ENCODE results near the gene NOSTRIN. TPM values are rescaled to one million over a fixed set of nuclear protein-coding genes. Genes with fewer than 3 reads are reported as not detected.

NOSTRIN gene
- total RNA-seq, 1 donor from 2014 or later, result 16.9 TPM

GRCh38 chr2:168897449-168897848 lies 95.0 kb downstream of the NOSTRIN start:
- DNase-seq (ENCODE audit: missing footprints) (no peak), ATAC-seq (no peak)
- intact Hi-C loops (cut with DNase I), result no loop called here

DNA sequence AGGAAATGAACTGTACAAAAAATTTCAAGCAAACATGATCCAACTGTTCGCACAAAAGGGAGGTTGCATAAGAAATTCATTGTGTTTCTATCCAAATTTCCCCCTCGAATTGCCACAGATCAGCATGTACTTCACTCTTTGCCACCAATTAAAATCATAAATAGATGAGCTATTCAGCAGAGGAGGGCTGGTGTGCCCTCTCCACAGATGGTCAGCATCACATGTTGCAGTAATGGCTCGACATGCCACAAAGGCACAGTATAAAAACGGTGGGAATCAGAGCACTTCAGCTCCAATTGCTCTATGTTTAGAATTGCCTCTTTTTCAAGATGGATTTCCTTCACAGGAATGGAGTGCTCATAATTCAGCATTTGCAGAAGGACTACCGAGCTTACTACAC lies 98.6 kb downstream of the NOSTRIN start, which contains the start of gene G6PC2:
Gene G6PC2, plus strand, starts transcription at position 289 of the 400 bp plus-strand sequence. Its CDS starts 41 bp downstream, at position 330.
- intact Hi-C loops (cut with DNase I), result no loop called here
- no peak for DNase-seq (ENCODE audit: missing footprints)
- ATAC-seq, result no peak

DNA sequence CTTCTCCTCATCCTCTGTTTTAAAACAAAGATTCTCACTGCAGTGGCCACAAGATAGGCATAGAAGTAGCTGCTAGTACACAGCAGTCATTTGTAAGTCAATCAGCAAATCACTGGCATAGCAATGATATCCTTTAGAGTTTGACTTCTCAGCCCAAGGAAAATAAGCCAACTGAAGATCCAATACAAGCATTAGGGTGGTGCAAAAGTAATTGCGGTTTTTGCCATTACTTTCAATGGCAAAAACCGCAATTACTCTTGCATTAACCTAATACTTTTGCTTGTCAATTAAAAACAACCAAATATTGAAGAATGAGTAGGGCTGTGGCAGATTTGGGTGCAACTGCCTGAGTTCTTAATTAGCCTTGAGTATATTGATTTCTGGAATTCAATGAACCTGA lies 101.5 kb downstream of the NOSTRIN start:
- no peak for ATAC-seq
- DNase-seq (ENCODE audit: missing footprints), result no peak
- intact Hi-C loops (cut with DNase I), result no loop called here

- no peak for DNase-seq (ENCODE audit: missing footprints)
- intact Hi-C loops (cut with DNase I), result no loop called here
- no peak for ATAC-seq
Measured at GRCh38 chr2:168904358-168904757, 101.9 kb downstream of the NOSTRIN start.

DNA sequence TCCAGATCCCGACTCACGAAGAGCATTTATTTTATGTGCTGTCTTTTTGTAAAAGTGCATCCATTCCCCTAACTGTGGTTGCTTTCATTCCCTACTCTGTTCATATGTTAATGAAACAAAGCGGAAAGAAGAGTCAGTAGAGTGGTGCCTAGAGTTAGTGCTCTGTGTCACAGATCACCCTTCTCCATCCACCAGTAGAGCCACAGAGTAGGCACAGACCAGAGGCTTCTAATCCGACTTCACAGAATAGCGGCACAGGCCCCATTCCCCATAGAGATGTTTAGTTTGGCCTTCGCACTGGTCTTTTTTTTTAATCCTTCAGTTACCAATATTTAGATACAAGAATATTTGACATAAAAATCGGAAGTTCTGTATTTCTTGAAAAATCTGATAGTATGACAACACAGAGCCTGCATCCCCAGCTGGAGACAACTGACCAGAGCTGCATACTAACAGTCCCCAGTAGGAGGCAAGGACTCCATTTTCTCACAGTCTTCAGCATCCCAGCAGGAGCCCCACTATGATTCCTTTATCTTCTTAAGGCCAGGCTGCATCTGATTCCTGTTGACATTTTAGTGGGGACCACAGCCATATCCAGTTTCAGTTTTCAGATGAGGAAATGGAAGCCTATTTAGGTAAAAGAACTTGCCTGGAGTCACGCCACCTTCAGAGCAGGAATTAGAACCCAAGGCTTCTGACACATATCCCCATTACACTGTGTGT lies 105.7 kb downstream of the NOSTRIN start:
- intact Hi-C loops (cut with DNase I), result no loop called here
- DNase-seq (ENCODE audit: missing footprints) (no peak), ATAC-seq (no peak)

DNA sequence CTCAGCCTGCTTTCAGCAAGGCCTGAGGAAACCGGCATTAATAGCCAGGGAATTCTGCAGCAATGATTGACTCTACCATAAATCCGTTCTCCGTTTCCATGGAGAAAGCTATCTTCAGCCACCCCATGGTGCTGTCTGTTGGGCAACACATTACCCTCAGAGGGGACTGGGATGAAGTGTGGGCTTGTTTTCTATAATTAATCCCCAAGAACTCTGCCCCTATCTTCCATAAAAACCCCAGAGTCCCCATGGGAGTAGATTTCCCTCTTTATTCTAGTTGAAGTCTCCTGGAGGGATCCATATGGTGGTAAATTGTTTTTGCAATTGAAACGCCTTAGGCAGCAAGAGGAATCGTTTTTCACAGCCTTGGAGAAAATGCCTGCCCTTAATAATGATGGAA lies 107.9 kb downstream of the NOSTRIN start:
- ATAC-seq (no peak), DNase-seq (ENCODE audit: missing footprints) (no peak)
- intact Hi-C loops (cut with DNase I), result no loop called here

GRCh38 chr2:168912466-168912865 lies 110.0 kb downstream of the NOSTRIN start:
- ATAC-seq, result no peak

DNA sequence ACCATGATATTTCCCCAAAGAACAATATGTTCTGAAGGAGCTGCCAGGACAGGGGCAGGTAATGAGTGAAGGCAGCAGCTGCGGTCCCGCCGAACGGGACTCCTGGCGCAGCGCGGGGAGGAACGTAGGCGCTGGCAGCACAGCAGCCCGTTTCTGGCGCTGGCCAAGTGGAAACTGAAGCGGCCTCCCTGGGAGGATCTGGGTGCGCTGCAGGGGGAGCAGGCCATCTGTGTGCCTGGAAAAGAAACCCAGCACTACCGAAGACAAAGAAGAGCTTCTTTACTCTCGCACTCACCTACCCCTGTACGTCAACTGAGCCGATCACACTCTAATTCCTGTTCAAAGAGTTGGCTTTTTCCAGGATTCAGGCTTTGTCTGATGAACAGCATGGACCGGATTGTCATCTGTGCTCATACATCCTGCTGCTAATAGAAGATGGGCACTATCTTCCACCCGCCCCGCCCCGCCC lies 110.5 kb downstream of the NOSTRIN start:
- peak; percentile 69 for ATAC-seq
- intact Hi-C loops (cut with DNase I), result no loop called here
- DNase-seq (ENCODE audit: missing footprints), result peak; percentile 67

More at GRCh38 chr2:168912466-168912865, 110.0 kb downstream of the NOSTRIN start:
- no peak for DNase-seq (ENCODE audit: missing footprints)
- intact Hi-C loops (cut with DNase I), result no loop called here

DNA sequence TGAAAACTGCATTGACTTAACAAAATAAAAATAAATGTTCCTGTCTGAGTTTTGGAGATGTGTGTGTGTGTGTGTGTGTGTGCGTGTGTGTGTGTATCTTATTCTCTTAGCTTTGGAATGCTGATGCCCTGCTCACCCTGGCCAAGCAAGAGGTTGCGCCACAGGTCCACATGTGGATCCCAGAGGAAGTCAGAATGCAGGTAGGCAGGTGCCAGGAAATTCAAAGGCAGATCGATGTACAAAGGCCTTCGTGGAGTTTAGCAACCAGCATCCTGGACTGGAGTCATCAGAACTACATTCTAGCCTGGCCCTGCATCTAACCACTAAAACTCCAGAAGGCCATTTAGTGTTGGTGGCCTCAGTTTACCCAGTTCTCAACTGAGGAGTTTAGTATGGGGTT lies 111.1 kb downstream of the NOSTRIN start:
- DNase-seq (ENCODE audit: missing footprints), result no peak
- no peak for ATAC-seq
- intact Hi-C loops (cut with DNase I), result no loop called here

Other genes starting within 250 kb of the NOSTRIN start
- 0.60 TPM for gene SPC25, start 87.8 kb downstream of the NOSTRIN start, total RNA-seq
- gene G6PC2, start 98.7 kb downstream of the NOSTRIN start, total RNA-seq, result not detected
- 0.32 TPM for gene ABCB11, start 228.7 kb downstream of the NOSTRIN start, total RNA-seq

Measured in Right ventricle myocardium inferior (tissue), 1 donor.